GM21529 (cell line): ENCODE data around the gene EFCAB8.
"Not testable (repeated sequence)": the region's sequence is repeated elsewhere in the genome, so short reads cannot be mapped to it uniquely, and the experiment has no call there.

ENCODE experiments used
- ATAC-seq: cut with Tn5 transposase; IDR thresholded peaks from one replicate; pipeline ENCODE4 v1.9.1; 2021; ENCODE audit not compliant: unreplicated experiment

Gene EFCAB8

GRCh38 chr20:32969356-32970114, 110.8 kb downstream of the EFCAB8 start:
- no peak for ATAC-seq

- ATAC-seq: no peak
Measured at GRCh38 chr20:32970115-32970972, 111.6 kb downstream of the EFCAB8 start.

DNA sequence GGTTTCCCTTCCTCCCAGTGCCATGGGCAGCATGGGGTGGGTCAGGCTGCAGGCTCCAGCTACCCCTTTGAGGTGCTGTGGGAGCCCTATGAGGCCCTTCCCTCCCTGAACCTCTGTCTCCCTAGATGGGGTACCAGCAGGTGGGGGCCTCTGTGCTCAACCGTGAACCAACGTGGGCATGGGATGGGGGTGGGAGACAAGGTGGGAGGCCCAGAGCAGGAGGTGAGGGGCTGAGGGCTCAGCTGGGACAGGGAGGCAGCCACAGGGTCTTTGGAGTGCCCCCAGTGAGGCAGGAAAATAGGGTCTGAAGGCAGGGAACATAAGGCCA, 112.2 kb downstream of the EFCAB8 start:
- no peak for ATAC-seq

DNA sequence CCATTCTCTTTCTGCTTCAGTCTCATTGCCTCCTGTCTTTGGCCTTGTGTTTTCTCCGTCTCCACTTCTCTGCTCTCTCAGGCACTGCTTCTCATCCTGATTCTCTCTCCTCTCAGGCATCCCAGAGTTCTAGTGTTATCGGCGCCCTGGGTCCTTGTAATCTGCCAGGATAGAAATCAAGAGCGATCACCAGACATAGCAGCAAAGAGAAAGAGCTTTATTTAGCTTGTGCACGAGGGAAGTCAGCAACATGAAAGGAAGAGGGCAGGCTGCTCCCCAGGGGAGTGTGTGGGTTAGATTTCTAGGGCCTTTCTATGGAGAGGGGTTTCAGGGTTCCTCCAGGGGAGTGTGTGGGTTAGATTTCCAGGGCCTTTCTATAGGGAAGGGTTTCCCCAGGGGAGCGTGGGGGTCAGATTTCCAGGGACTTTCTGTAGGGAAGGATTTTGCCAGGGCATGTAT, 113.0 kb downstream of the EFCAB8 start:
- ATAC-seq: peak; percentile 13

DNA sequence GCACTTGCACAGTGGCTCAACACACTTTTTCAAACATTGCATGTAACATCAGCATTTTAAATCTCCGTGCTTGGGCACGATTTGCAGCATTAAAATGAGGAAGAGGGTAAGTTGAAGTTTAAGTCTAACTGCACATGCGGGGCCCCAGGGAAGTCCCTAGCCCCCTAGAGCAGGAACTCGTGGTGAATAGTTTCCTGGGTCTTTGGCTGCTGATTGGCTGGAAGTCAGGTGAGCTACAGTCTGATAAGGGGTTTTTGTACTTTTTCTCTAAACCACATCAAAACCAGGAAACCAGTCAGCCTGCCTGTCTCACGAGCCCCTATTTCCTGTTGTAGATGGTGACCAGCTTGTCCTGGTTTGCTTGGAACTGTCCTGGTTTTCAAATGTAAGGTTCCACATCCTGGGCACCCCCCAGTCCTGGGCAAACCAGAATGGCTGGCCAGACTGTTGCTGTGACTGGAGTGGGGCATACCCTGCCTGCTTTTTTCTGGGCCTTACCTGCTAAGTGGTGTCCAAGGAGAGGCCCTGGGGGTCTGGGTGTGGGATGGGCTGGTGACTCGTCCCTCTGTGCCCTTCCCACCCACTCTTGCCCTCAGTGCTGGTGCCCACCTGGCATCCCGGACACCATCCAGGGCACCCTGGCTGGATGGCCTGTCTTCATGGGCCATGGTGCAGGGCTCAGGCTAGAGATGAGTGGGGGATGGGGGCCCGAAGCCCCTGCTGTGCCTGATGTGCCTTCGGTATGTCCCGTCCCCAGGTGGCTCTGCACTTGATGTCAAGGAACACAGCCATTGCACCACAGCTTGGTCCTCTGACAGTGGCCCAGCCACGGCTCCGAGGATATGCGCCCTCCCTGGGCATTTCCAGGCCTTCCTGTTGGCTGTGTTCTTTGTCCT, 113.7 kb downstream of the EFCAB8 start:
- peak; percentile 88 for ATAC-seq

DNA sequence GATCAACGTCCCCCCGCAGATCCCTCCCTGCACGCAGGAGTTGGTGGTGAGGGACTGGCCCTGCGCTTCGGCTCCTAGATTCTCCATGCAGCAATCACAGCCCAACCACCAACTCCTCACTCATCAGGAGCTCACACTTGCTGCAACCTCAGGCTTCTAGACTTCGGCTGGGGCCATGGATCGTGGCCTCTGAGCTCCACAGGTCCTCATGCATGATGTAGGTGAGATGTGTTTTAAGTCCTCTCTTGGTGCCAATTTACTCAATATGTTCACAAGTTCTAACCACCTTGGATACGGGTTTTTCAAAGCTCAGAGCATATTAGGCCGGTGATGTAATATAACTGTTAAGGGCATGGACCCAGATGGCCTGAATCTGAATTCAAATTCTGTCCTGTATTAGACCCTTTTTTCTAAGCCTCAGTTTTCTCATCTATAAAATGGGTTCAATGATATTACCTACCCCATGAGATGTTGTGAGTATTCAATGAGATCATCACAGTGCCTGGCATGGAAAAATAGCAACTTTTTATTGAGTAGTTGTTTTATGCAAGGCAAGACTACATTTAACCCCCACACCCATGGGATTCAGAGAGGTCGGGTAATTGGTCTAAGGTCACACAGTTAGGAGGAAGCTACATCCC, 114.5 kb downstream of the EFCAB8 start:
- ATAC-seq: no peak

GRCh38 chr20:32974204-32975064, 115.7 kb downstream of the EFCAB8 start:
- not testable (repeated sequence) for ATAC-seq

- ATAC-seq: not testable (repeated sequence)
Measured at GRCh38 chr20:32975121-32975520, 116.4 kb downstream of the EFCAB8 start.

DNA sequence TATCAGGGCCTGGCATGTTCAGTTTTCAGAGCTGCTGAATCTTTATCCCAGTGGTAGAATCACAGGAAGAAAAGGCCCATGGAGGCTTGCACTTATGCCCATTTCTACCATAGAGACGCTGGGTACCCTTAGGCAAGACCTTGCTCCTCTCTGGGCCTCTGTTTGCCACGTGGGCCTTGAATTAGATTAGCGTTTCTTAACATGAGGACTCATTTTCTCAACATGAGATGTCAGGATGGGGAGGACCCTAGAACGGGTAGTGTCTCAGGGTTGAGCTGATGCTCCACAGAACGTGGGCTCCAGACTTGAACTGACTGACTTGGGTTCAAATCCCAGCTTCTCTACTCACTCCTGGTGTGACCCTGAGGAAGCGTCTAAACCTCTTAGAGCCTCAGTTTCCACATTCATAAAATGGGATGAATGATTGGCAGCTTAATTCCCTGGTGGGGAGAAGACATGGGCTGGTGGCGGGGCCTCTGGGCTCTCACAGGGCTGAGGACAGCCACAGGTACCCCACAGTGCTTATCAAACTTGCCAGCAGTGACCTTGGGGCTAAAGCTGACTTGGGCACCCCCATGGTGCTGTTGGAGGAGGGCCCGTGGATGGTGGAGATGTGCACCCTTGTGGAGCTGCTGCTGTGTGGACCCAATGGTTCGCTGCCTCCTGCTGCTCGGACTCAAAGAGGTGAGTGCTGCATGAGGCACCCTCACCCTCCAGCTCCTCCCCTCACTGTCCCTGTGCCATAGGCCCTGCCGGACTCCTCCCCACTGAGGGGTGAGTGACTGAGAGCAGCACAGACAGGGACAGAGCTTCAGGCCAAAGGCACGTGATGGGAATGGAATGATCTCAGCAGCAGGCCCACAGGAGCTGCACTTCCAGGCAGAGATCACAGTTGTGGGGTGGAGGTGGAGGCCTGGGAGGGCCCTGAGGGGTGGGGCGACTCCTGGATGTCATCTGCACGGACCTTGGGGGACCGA, 117.3 kb downstream of the EFCAB8 start:
- ATAC-seq: no peak

- no peak for ATAC-seq
Measured at GRCh38 chr20:32976746-32977145, 118.0 kb downstream of the EFCAB8 start.

DNA sequence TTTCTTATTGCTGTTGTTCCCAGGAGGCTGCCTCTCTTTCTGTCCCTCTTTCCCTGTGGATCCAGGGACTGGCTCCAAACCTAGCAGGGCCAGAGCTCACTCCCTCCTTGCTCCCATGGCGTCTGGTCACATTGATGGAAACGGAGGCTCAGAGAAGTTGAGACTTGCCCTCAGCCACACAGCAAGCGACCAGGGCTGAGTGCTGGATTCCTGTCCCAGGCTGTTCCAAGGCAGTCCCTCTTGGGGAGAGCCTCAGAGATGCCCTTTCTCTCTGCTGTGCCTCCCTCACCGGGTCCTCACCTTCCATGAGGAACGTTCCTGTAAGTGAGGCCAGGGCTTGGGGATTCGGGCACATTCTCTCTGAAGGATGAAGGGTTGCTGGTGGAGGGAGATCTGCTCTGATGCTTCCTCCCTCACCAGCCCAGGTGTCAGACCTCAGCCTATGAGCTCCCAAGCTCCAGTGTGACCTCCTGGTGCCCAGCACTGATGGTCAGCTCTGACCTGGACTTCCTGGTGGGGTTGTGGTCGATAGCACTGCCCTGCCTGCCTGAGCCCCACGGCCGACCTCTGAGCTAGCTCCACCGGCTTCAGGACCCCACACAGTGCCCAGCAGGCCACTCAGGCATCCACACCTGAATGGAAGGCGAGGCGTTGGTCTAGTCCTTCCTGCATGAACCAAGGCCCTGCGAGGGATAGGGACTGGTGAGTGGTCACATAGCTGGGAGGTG, 118.7 kb downstream of the EFCAB8 start:
- no peak for ATAC-seq

GRCh38 chr20:32978009-32978335, 119.2 kb downstream of the EFCAB8 start:
- no peak for ATAC-seq

DNA sequence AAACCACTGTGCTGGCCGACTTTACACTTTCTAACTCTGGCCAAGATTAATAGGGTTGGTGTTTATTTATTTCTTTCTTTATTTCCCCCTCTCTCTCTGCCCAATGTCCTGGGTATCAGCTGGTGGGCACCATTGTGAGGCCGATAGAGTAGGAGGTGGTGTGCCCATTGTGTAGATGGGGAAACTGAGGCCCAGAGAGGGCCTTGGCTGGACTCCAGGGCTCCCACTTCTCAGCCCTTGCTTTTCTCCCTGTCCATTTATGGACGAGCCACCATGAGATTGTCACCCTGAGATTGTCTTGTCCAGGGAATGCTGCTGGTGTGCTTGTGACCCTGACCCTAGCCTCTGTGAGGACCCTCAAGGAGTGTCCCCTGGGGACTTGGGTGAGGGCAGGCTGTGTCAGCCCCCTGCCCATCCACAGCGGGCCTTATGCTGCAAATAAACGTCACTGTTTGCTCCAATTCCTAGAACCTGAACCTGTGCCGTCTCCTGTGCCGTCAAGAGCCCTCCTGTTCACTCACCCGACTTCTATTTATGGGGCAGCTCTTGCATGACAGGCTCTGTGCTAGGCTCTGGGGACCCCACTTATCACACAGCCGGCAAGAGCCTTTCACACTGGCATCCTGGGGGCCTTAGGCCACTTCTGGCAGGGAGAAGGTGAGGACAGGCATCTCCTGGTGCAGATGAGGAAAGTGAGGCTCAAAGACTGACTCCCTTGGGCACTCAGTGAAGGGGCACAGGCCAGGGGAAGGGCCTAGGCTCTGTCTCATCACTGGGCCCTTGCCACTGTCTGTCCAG, 120.7 kb downstream of the EFCAB8 start:
- no peak for ATAC-seq

DNA sequence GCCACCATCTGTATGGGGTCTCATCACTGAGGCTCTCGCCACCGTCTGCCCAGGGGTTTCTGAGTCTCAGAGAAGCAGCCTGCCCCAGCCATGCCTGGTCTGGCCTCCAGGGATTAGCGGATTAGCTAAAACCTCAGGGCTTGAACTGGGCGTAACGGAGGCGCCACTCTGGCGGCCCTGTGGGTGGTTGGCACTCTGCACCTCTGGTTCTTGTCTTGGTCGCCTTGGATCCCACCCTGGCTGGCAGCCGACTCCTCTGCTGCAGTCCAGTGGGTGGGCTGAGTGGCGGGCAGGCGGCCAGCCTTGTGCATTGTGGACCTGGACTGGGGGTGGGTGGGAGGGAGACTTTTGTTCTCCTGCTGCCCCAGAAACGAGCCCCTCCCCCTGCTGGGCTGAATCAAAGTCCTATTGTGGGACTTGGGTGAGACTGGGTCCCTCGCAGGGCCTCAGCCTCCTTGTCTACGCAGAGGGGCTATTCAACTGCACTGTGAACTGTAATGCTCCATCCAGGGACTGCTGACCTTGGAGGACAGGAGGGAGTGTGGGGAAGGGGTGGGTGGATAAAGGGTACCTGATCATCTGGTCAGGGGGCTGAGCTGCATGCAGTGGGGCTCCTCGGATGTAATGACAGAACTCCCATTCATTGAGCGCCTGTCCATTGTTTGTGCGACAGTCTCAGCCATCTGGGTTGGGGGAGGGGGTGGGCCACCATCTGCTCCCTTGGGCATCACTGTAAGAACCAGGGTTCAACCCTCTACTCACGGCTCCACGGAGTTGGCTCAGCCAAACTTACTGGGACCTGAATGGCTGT, 121.6 kb downstream of the EFCAB8 start:
- ATAC-seq: no peak

- no peak for ATAC-seq
Measured at GRCh38 chr20:32980990-32981389, 122.3 kb downstream of the EFCAB8 start.

DNA sequence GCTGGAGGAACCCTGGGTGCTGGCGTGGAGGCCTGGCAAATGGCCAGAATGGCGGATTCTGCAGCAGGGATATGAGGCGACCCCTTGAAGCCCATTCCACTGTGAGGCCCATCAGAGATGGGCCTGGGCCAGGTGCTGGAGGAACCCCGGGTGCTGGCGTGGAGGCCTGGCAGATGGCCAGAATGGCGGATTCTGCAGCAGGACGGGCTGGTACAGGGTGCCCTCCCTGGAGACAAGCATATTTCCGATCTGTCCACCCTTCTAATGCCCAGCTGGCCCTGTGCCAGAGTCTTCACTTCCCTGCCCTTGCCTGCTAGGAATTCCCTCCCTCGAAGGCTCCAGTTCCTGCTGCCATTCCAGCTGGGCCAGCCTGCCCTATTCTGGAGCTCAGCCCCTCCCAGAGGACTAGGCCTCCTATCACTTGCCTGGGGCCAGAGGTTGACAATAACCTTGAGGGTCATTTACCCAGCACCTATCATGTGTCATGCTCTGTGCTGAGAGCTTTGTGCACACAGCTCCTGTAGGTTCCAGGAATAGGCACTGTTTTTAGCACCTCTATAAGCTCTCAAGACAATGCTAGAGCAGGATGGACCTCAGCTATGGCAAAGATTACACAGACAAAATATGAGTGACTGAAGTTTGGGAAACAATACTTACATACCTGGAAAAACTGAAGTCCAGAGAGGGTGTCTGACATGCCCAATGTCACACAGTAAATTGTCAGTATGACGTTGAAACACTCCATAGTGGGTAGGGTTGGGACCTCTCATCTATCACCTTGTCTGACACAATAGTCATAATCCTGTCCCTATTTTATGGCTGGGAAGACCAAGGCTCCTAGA, 124.1 kb downstream of the EFCAB8 start:
- no peak for ATAC-seq
